B cell (primary cell): Measurements from ENCODE around the gene FAM3A.

Experiments used
- CTCF ChIP-seq: fragments of 200-600 bp; IDR thresholded peaks from one replicate; pipeline ENCODE4 v1.8.0; 2022; ENCODE audit warnings: antibody characterized with exemption, mild to moderate bottlenecking
- EZH2 ChIP-seq: IDR thresholded peaks from 2 replicates; pipeline ENCODE4 v1.6.1; 2012; ENCODE audit warnings: borderline replicate concordance, low read depth, mild to moderate bottlenecking, moderate library complexity, low read length; ENCODE audit not compliant: insufficient read depth, poor library complexity, severe bottlenecking

- no peak for TF ChIP-seq CTCF
- TF ChIP-seq EZH2: no peak
Measured at GRCh38 chrX:154468217-154468616, 47.8 kb downstream of the FAM3A start.
